NB4 (cell line): ENCODE results near the gene NTRK3.

Experiments used
- DNase-seq: peaks from one replicate; pipeline ENCODE4 v3.0.0; 2010; ENCODE audit warnings: low read depth
- H3K4me3 ChIP-seq: one replicate; pipeline ENCODE4 v1.5.1; 2011; ENCODE audit warnings: mild to moderate bottlenecking, low read depth, low read length, moderate library complexity
- MYC ChIP-seq: IDR thresholded peaks from 2 replicates; pipeline ENCODE4 v1.6.1; 2011; ENCODE audit warnings: low read depth, low read length
- POLR2A ChIP-seq: IDR thresholded peaks from 2 replicates; pipeline ENCODE4 v1.6.1; 2011; ENCODE audit warnings: mild to moderate bottlenecking; ENCODE audit not compliant: insufficient read length; ENCODE audit errors: extremely low read depth
- TF ChIP-seq, protein P1 (sequence below): IDR thresholded peaks from 2 replicates; pipeline ENCODE4 v1.6.1; 2011; ENCODE audit warnings: low read depth, low read length
- TF ChIP-seq, protein P2 (sequence below): IDR thresholded peaks from one replicate; pipeline ENCODE4 v1.5.1; 2012; ENCODE audit warnings: low read depth, low read length

NTRK3 gene

DNA sequence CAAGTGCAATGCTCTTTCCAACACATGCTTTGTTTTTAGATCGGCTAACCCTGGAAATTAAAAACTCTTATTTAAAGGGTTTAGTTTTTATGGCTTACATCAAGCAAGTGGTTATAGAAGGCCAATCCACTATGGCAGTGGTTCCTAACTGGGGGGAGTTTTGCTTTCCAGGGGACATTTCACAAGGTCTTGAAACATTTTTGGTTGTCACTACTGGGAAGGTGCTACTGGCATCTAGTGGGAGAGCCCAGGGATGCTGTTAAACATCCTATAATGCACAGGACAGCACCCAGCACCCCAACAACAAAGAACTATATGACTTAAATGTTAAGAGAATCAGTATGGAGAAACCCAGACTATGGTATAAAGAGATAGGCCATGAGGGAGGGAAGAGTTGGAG lies 439.0 kb downstream of the NTRK3 start:
- TF ChIP-seq POLR2A (no peak), MYC (no peak)
- TF ChIP-seq, protein P1, sequence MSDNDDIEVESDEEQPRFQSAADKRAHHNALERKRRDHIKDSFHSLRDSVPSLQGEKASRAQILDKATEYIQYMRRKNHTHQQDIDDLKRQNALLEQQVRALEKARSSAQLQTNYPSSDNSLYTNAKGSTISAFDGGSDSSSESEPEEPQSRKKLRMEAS: no peak
- TF ChIP-seq, protein P2, sequence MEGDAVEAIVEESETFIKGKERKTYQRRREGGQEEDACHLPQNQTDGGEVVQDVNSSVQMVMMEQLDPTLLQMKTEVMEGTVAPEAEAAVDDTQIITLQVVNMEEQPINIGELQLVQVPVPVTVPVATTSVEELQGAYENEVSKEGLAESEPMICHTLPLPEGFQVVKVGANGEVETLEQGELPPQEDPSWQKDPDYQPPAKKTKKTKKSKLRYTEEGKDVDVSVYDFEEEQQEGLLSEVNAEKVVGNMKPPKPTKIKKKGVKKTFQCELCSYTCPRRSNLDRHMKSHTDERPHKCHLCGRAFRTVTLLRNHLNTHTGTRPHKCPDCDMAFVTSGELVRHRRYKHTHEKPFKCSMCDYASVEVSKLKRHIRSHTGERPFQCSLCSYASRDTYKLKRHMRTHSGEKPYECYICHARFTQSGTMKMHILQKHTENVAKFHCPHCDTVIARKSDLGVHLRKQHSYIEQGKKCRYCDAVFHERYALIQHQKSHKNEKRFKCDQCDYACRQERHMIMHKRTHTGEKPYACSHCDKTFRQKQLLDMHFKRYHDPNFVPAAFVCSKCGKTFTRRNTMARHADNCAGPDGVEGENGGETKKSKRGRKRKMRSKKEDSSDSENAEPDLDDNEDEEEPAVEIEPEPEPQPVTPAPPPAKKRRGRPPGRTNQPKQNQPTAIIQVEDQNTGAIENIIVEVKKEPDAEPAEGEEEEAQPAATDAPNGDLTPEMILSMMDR: no peak
- DNase-seq: no peak
- no peak overlapping the region for H3K4me3 ChIP-seq

DNA sequence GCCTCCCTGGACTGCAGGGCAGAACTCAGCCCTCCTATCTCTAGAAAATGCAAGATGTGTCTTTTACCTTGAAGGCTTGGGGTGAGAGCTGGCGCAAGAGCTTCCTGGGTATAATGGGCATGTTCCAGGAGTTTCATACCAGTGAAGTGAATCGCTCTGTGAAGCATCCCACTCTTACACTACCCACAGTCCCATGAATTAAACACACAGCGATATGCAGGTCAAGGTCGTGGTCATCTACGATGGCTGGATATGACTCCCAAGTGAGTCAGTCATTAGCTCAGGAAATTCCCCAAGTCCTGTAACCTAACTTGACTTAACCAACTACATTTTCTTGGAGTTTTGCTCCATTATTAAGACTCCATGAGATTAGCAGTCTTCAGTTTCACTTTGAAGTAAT lies 439.7 kb downstream of the NTRK3 start:
- H3K4me3 ChIP-seq: no peak overlapping the region
- no peak for TF ChIP-seq MYC
- TF ChIP-seq POLR2A: no peak
- TF ChIP-seq, protein P1: no peak
- TF ChIP-seq, protein P2: no peak
- DNase-seq: no peak

DNA sequence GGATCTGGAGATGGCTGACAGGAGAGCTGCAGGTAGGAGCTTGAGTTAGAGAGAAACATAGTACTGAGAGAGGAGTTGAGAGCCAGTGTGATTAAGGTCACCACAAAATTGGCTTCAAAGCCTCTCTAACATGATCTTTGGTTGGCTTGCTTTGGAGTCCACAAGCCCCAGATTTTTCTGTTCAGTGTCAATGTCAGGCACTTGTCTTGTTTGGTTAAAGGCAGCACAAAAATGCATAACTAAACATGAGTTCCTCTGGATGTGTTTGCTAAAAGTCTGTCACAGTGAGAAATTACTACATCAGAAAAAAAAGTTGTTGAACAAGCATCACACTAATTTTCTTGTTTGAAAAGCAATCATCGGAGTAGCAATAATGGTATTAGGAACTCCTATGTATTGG lies 440.5 kb downstream of the NTRK3 start:
- TF ChIP-seq, protein P1: no peak
- TF ChIP-seq, protein P2: no peak
- H3K4me3 ChIP-seq: no peak overlapping the region
- no peak for DNase-seq
